Central memory CD4-positive, alpha-beta T cell (primary cell): ENCODE data around the gene MED8.
"Not testable (repeated sequence)": the region's sequence is repeated elsewhere in the genome, so short reads cannot be mapped to it uniquely, and the experiment has no call there.

Experiments used
- DNase-seq: peaks from one replicate; pipeline ENCODE4 v3.0.0; 2022

Gene MED8

GRCh38 chr1:43421976-43422750 is 32.6 kb upstream of the MED8 start:
- no peak for DNase-seq

- DNase-seq: no peak
These were observed 31.8 kb upstream of the MED8 start for GRCh38 chr1:43421396-43421795.

DNA sequence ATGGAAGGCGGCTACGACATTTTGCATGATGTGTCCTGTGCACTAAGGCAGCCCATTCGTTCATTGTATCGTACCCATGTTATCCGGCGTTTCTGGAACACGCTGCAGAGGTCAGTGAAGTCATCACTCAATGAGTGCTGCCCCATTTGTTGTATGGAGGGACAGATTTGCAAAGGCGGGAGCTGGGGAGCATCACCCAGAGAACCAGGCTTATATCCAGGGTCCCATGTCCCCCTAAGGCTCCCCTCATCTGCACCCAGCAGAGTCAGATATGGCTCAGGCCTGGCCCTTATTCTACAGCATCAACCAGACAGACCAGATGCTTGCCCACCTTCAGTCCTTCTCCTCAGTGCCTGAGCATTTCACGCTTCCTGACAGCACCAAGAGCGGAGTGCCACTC is 31.3 kb upstream of the MED8 start:
- no peak for DNase-seq

- no peak for DNase-seq
These were observed 30.2 kb upstream of the MED8 start for GRCh38 chr1:43419627-43420425.

GRCh38 chr1:43418858-43419257 is 29.3 kb upstream of the MED8 start:
- DNase-seq: no peak

GRCh38 chr1:43415901-43416300 is 26.3 kb upstream of the MED8 start:
- DNase-seq: no peak

DNA sequence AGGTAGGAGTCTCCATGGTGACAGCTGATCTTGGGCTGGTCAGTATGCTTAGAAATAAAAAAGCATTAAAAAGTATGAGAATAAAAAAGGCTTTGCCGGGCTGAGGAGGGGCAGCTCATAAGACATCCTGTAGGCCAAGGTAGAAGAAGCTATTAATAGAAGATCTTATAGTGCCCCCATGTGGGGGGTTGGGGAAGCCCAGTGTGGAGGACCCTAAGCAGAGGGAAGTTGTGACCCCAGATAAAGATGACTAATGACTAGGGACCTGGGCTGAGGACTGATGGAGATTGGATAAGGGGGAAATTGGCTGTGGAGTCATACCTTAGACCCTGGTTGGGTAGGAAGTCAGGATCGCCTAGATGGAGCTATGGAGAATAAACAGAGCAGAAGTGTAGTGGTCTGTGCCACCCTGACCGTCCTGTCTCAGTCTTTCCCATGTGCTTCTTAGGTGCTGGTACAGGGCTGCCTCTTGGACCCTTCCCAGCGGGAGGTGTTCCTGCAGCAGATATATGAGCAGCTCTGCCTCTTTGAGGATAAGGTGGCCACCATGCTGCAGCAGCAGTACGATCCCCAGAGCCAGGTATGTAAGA is 25.1 kb upstream of the MED8 start:
- peak; percentile 57 for DNase-seq

DNA sequence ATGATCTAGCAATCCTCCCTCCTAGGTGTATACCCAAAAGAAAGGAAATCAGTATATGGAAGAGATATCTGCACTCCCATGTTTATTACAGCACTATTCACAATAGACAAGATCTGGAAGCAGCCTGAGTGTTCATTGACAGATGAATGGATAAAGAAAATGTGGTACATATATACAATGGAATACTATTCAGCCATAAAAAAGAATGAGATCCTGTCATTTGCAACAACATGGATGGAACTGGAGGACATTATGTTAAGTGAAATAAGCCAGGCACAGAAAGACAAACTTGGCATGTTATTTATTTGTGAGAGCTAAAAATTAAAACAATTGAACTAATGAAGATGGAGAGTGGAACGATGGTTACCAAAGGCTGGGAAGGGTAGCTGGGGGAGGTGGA is 23.8 kb upstream of the MED8 start:
- DNase-seq: not testable (repeated sequence)

DNA sequence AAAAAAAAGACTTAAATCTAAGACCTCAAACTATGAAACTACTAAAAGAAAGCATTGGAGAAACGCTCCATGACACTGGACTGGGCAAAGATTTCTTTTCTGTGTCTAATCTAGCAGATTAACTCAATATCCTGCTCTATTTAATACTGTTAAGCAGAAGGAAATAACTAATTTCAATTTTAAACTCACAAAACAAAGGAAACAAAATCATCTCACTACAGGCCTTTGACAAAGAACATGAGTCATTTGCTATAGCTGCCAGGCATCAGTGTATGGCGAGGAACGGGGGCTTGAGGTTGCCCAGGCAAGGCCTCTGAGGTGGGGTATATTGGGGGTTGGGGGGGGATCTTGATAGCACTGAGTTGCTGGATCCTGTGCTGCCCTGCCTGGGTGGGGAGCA is 21.0 kb upstream of the MED8 start:
- no peak for DNase-seq

- DNase-seq: no peak
These were observed 16.3 kb upstream of the MED8 start for GRCh38 chr1:43405876-43406234.

- no peak for DNase-seq
These were observed 15.7 kb upstream of the MED8 start for GRCh38 chr1:43405219-43405875.

DNA sequence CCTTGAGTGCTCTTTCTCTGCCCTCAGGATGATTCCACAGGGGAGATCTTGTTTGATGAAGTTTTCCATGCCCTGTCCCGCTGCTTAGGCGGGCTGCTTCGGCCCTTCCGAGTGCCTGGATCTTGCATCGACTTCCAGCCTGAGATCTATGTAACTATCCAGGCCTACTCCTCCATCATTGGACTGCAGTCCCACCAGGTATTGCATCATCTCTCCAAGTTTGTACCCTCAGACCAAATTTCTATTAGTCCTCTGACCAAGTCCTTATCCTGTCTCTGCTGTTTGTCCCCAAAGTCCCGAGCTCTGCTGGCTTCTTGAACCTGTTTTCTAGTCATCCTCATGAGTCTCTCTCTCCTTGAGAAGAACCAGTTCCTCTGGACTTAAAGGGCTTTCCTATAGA is 14.8 kb upstream of the MED8 start:
- no peak for DNase-seq

DNA sequence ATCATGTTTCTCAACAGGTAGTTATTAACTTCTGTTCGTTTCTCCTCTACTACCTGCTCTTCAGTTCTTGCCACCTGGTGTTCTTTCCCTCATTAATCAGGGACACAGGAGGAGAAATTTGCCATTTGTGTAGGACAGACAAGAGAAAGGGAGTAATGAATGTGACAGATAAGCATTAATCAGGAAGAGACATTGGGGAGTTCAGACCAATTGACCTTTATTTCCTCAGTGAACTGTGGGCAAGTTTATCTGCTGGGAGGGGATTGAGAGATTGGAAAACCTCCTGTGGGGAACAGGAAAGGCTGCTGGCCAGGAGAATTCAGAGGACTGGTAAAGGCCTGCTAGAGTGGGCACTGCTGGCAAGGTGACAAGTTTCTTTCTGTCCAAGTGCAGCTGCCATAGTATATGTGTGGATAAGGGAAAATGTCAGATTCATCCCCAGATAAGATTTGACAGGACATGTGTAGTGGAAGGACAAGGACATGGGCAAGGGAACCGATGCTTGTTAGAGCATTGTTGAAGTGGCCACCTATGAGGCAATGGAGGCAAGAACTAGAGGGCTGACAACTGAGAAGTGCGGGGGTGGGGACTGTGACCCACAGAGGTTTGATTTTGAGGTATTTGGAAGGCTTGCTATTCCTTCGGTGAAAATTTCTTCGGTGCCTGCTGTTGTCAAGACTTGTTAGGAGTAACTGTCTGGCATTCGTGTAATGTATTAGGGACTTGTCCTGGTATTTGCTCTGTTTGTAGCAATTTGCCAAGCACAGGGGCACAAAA is 12.7 kb upstream of the MED8 start:
- no peak for DNase-seq

DNA sequence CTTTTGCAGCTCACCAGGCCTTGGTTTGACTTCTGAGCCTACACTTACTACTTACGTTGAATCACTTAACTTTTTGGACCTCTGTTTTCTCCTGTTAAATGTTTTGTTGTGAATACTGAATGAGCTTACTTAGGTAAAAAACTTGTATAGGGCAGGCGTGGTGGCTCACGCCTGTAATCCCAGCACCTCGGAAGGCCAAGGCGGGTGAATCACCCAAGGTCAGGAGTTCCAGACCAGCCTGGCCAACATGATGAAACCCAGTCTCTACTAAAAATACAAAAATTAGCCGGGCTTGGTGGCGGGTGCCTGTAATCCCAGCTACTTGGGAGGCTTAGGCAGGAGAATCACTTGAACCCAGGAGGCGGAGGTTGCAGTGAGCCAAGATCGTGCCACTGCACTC is 10.8 kb upstream of the MED8 start:
- not testable (repeated sequence) for DNase-seq

DNA sequence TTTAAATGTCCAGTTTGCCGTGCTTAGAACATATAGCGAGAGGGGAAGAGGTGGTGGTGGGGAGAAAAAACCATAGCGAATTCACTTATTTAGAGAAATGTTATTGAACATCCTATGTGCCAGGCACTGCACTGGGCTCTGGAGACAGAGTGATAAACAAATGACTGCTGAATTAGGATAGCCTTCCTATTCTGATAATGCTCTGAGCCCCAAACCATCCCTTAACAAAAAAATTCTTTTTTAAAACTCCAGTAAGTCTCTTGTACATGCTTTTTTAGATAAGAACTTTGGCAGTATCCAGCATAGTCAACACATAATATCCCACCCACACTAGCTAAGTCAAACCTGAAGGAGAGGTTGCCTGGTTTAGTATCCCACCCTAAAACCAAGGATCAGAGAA is 8.6 kb upstream of the MED8 start:
- no peak for DNase-seq

DNA sequence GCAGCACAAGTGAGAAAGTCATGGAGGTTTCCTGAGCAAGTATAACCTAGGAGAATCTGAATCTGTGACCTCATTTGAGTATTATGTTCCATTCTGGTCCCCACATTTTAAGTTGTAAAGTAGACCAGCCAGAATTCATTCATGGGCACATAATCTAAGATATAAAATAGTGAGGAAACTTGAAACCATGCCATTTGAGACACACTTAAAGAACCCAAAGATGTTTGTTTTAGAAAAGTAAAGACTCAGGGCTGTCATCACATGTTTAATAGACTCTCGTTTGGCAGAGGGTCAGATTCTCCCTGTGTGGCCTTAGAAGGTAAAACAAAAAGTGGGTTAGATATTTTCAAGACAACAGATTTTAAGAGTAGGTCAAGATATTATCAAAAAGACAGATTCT is 6.5 kb upstream of the MED8 start:
- no peak for DNase-seq

- no peak for DNase-seq
These were observed 5.9 kb upstream of the MED8 start for GRCh38 chr1:43395523-43395922.

DNA sequence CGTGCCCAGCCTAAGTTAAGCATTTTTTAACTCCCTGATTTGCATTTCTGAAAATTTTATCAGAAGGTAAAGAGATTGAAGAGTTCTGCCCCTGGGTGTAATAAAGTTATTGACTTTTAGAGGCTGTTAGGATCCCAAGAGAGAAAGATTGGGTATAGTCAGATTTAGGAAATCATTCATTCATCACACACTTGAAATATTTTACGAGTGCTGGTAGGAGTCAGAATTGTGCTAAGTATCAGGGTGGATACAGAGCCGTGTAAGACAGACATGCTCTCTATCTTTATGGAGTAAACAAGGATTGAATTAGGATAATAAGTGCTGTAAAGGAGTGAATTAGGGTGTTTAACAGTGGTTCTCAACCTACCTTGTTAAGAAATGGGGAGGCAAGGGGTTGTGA is 3.1 kb upstream of the MED8 start:
- no peak for DNase-seq

GRCh38 chr1:43388613-43389012 is 987 bp downstream of the MED8 start:
- DNase-seq: no peak

DNA sequence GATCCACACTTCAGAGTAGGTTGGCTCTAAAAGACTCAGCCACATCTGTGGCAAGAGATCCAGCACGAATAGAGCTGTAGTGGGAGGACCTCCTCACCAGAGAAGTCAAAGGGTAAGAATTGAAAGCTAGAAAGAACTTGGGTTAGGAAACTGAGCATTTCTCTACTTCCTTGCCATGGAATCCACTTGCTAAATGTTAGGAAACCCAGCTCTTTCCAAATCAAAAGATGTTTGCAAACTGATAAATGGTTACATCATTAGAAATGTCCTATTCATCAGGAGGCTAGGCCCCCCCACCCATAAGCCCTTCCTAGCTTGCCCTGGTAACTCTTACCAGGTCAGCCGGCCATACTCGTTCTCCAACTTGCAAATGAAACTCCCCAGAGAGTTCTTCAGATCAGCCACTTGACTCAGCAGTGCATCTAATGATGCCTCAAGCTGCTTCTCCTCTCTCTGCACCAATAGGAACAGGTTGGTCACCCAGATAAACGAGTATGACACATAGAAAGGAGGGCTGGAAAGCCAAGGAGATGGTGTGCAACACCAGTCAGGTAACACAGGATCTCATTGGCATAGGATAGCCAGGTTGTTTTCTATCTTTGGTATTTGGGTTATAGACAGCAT is 1.5 kb downstream of the MED8 start:
- no peak for DNase-seq

- DNase-seq: no peak
These were observed 2.9 kb downstream of the MED8 start for GRCh38 chr1:43386676-43387075.

- DNase-seq: no peak
These were observed 6.2 kb downstream of the MED8 start for GRCh38 chr1:43383449-43383848.
